HCT116 (cell line): ENCODE results near the gene CIB4. TPM values are rescaled to one million over a fixed set of nuclear protein-coding genes. Genes with fewer than 3 reads are reported as not detected.

Source experiments
- ATAC-seq: fragments of 200-7000 bp; cut with Tn5 transposase; 2 replicates; pipeline ENCODE4 v1.9.1; 2020; ENCODE audit warnings: mild to moderate bottlenecking, moderate library complexity
- BruUV-seq: library from RNA; stranded (reverse); fragments of 400-500 nt; replicated peaks from 2 replicates; lab custom pipeline; 2021; lab: Mats Ljungman, UMichigan
- CTCF ChIA-PET: fragments of 300-600 bp; sonication (Branson Sonifier 250); formaldehyde crosslinking; loops from one replicate; lab custom pipeline; 2021; ENCODE audit warnings: antibody characterized with exemption; lab: Charles Lee
- POLR2A ChIA-PET: fragments of 300-600, 350-600 bp; sonication (Branson Sonifier 250); formaldehyde crosslinking; loops from one replicate; lab custom pipeline; 2021; ENCODE audit warnings: antibody characterized with exemption; lab: Charles Lee
- RAD21 ChIA-PET, 2 experiments: fragments of 300-600 bp; sonication (Branson Sonifier 250); formaldehyde crosslinking; loops; one replicate each; lab custom pipeline; 2023; ENCODE audit warnings: low total read pairs in 2 of 2; ENCODE audit not compliant: uncharacterized antibody in 2 of 2, unreplicated experiment in 2 of 2, low non-redundant PET in 1 of 2; lab: Charles Lee
- DNase-seq: peaks from one replicate; pipeline ENCODE4 v3.0.0-alpha.2; 2010; ENCODE audit warnings: low read depth, low spot score
- H2AFZ ChIP-seq: fragments of 200-600 bp; shearing (Covaris generic), sonication (generic); 2 replicates; pipeline ENCODE4 v1.6.1; 2017; ENCODE audit warnings: low read depth, mixed run types, mixed read lengths, antibody characterized with exemption, low read length; ENCODE audit not compliant: poor library complexity, severe bottlenecking
- H3K27ac ChIP-seq: 2 replicates; pipeline ENCODE4 v1.5.1; 2012; ENCODE audit warnings: low read depth, low read length
- H3K27me3 ChIP-seq: fragments of 200-600 bp; sonication (generic); 2 replicates; pipeline ENCODE4 v1.6.1; 2016; ENCODE audit warnings: mixed run types, low read length, mixed read lengths; ENCODE audit not compliant: insufficient read depth
- H3K36me3 ChIP-seq, 2 experiments: fragments of 200-500 bp in 1 of 2; fragments of 200-600 bp in 1 of 2; sonication (Bioruptor generic) in 1 of 2; sonication (generic) in 1 of 2; 2 replicates each; pipeline versions ENCODE4 v1.5.1 to v1.6.1; 2014 to 2016; ENCODE audit warnings: low read length in 2 of 2, inconsistent platforms in 1 of 2, mixed read lengths in 1 of 2, mixed run types in 1 of 2; ENCODE audit not compliant: insufficient read depth in 2 of 2, control insufficient read depth in 1 of 2
- H3K4me1 ChIP-seq, 2 experiments: fragments of 200-600 bp in 1 of 2; sonication (generic) in 1 of 2; 2 replicates each; pipeline versions ENCODE4 v1.5.1 to v1.6.1; 2012 to 2017; ENCODE audit warnings: low read length in 2 of 2, inconsistent platforms in 1 of 2, mild to moderate bottlenecking in 1 of 2, mixed read lengths in 1 of 2, mixed run types in 1 of 2, moderate library complexity in 1 of 2; ENCODE audit not compliant: insufficient read depth in 2 of 2, control insufficient read depth in 1 of 2
- H3K4me2 ChIP-seq: fragments of 200-600 bp; sonication (generic); 2 replicates; pipeline ENCODE4 v1.6.1; 2017; ENCODE audit warnings: mixed run types, low read length, mixed read lengths
- H3K4me3 ChIP-seq, 2 experiments: fragments of 200-600 bp in 1 of 2; sonication (generic) in 1 of 2; replicated peaks in 1 of 2; 2 replicates each; pipeline ENCODE4 v1.5.1; 2011 to 2016; ENCODE audit warnings: low read length in 2 of 2, control low read depth in 1 of 2, low read depth in 1 of 2, mild to moderate bottlenecking in 1 of 2, mixed read lengths in 1 of 2, mixed run types in 1 of 2
- H3K79me2 ChIP-seq: fragments of 200-600 bp; sonication (generic); 2 replicates; pipeline ENCODE4 v1.6.1; 2017; ENCODE audit warnings: mild to moderate bottlenecking, mixed run types, low read length, moderate library complexity, mixed read lengths; ENCODE audit not compliant: insufficient read depth
- H3K9ac ChIP-seq: fragments of 200-600 bp; sonication (generic); 2 replicates; pipeline ENCODE4 v1.6.1; 2016; ENCODE audit warnings: low read length, mixed read lengths
- H3K9me2 ChIP-seq: fragments of 200-600 bp; sonication (generic), shearing (Covaris generic); 2 replicates; pipeline ENCODE4 v1.6.1; 2017; ENCODE audit warnings: mixed run types, mild to moderate bottlenecking, moderate library complexity; ENCODE audit not compliant: insufficient read depth
- H3K9me3 ChIP-seq, 2 experiments: fragments of 200-500 bp in 1 of 2; fragments of 200-600 bp in 1 of 2; sonication (Bioruptor generic) in 1 of 2; sonication (generic) in 1 of 2; 2 replicates each; pipeline ENCODE4 v1.6.1; 2014 to 2017; ENCODE audit warnings: low read length in 2 of 2, mixed read lengths in 2 of 2, inconsistent platforms in 1 of 2, low read depth in 1 of 2, mild to moderate bottlenecking in 1 of 2, mixed run types in 1 of 2, moderate library complexity in 1 of 2; ENCODE audit not compliant: control insufficient read depth in 1 of 2, insufficient read depth in 1 of 2
- H4K20me1 ChIP-seq: fragments of 200-600 bp; sonication (generic), shearing (Covaris generic); 2 replicates; pipeline ENCODE4 v1.6.1; 2017; ENCODE audit warnings: mixed run types, mild to moderate bottlenecking, moderate library complexity; ENCODE audit not compliant: insufficient read depth
- CBX3 ChIP-seq: IDR thresholded peaks from 2 replicates; pipeline ENCODE4 v1.6.1; 2012; ENCODE audit warnings: low read depth
- EGR1 ChIP-seq: IDR thresholded peaks from 2 replicates; pipeline ENCODE4 v1.6.1; 2012; ENCODE audit warnings: low read depth
- JUND ChIP-seq: IDR thresholded peaks from 2 replicates; pipeline ENCODE4 v1.6.1; 2012
- POLR2A ChIP-seq: IDR thresholded peaks from 2 replicates; pipeline ENCODE4 v1.7.0; 2011; ENCODE audit warnings: borderline replicate concordance; ENCODE audit not compliant: insufficient read depth, insufficient read length; ENCODE audit errors: extremely low read depth
- POLR2AphosphoS5 ChIP-seq: IDR thresholded peaks from 2 replicates; pipeline ENCODE4 v1.6.1; 2011; ENCODE audit warnings: mild to moderate bottlenecking, low read depth, low read length, moderate library complexity
- RAD21 ChIP-seq: IDR thresholded peaks from 2 replicates; pipeline ENCODE4 v1.6.1; 2012; ENCODE audit warnings: low read depth, mild to moderate bottlenecking
- SIN3A ChIP-seq: IDR thresholded peaks from 2 replicates; pipeline ENCODE4 v1.6.1; 2012; ENCODE audit warnings: low read depth
- SRF ChIP-seq: IDR thresholded peaks from 2 replicates; pipeline ENCODE4 v1.6.1; 2012; ENCODE audit warnings: low read depth
- TCF7L2 ChIP-seq: IDR thresholded peaks from 2 replicates; pipeline ENCODE4 v1.7.0; 2011; ENCODE audit warnings: borderline replicate concordance, inconsistent platforms; ENCODE audit not compliant: insufficient read depth, insufficient read length; ENCODE audit errors: extremely low read depth
- YY1 ChIP-seq: IDR thresholded peaks from 2 replicates; pipeline ENCODE4 v1.6.1; 2011; ENCODE audit warnings: low read length, low read depth, moderate library complexity, mild to moderate bottlenecking; ENCODE audit not compliant: insufficient replicate concordance; ENCODE audit errors: extremely low read depth
- ZFX ChIP-seq: fragments of 450-650 bp; IDR thresholded peaks from 2 replicates; pipeline ENCODE4 v1.6.1; 2017
- ZNF274 ChIP-seq: fragments of 200-500 bp; sonication (Bioruptor generic); IDR thresholded peaks from 2 replicates; pipeline ENCODE4 v1.6.1; 2014; ENCODE audit warnings: mild to moderate bottlenecking, low read depth, low read length, inconsistent platforms
- intact Hi-C: fragments of 100-400 bp; cut with micrococcal nuclease; formaldehyde crosslinking; loops from 2 replicates; pipeline ENCODE4 v1.10.0; 2022
- total RNA-seq: library from RNA; stranded (reverse); gene quantifications from one replicate; pipeline ENCODE4 v1.2.1, GENCODE V29; 2021; ENCODE audit not compliant: unreplicated experiment
- TF ChIP-seq, protein P1 (sequence below): IDR thresholded peaks from 2 replicates; pipeline ENCODE4 v1.6.1; 2012
- TF ChIP-seq, protein P2 (sequence below): IDR thresholded peaks from 2 replicates; pipeline ENCODE4 v1.6.1; 2012; ENCODE audit warnings: low read depth
- TF ChIP-seq, protein P3 (sequence below), 3 experiments: fragments of 200-600 bp in 1 of 3; sonication (generic) in 1 of 3; IDR thresholded peaks in 2 of 3; conservative IDR thresholded peaks in 1 of 3; 2 replicates each; pipeline ENCODE4 v1.5.1; 2012 to 2017; ENCODE audit warnings: low read depth in 2 of 3, low read length in 2 of 3, antibody characterized with exemption in 1 of 3, borderline replicate concordance in 1 of 3, control low read depth in 1 of 3, mild to moderate bottlenecking in 1 of 3, mixed read lengths in 1 of 3, mixed run types in 1 of 3, moderate library complexity in 1 of 3; ENCODE audit not compliant: insufficient read depth in 1 of 3

The CIB4 gene
- total RNA-seq, 1 experiment from 2014 or later, result not detected

DNA sequence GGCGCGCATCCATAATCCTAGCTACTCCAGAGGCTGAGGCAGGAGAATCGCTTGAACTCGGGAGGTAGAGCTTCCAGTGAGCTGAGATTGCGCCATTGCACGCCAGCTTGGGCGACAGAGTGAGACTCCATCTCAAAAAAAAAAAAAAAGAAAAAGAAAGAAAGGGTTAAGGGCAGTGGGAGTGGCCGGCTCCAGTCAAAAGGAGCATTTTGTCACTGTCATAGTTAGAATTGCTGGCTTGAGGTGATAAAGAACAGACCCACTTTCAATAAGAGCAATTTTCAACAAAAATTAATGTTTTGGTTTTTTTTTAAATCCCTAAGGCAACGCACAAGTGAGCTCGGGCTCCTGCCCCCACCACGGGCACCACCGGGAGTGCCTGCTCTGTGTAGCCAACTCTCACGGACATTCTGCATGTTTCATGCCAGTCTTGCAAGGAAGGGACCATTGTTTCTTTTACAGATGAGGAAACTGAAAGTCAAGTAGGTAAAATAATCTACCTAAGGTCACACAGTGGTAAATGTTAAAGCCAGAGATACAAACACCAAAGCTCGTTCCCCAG lies 8.5 kb downstream of the CIB4 start (continued):
- TF ChIP-seq RAD21 (no peak), ZNF274 (no peak)
- TF ChIP-seq, protein P1, sequence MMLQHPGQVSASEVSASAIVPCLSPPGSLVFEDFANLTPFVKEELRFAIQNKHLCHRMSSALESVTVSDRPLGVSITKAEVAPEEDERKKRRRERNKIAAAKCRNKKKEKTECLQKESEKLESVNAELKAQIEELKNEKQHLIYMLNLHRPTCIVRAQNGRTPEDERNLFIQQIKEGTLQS, result no peak

DNA sequence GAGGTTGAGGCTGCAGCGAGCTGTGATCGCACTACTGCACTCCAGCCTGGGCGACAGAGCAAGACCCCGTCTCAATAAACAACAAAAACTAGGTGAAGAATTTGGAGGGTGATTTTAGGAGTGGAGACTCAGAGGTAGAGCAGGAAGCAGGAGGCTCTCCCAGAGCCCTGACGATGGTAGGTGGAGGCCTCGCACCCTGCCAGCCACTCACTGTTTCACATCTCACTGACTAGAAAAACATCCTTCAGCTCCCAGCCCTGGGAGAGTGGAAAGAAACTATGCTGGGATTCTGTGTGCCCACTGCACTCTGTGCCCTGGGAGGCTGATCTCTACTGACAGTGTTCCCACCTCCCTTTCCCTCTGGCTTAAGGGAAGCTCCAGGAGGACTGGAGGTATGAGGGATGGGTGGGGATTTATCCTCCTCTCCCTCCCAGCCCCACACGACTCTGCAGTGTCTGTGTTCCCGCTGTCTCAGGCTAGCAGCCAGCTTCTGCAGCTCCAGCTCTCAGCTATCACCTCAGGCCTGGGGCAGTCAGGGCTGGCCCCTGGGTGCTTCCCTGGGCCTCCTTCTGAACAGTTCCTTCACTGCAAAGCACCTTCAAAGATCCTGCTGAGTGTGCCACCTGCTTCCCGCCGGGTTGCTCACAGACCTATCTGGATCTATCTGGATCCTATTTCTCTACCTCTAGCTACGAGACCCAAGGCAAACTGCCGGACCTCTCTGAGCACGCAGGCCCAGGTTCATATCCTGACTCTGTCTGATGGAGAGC lies 9.6 kb downstream of the CIB4 start:
- no TSS peak for BruUV-seq
- TF ChIP-seq POLR2A, result no peak
- no peak for TF ChIP-seq RAD21
- TF ChIP-seq, protein P1, result no peak
- TF ChIP-seq CBX3, result no peak
- no peak for TF ChIP-seq SIN3A
- no peak for TF ChIP-seq TCF7L2
- TF ChIP-seq YY1, result no peak
- TF ChIP-seq, protein P2, sequence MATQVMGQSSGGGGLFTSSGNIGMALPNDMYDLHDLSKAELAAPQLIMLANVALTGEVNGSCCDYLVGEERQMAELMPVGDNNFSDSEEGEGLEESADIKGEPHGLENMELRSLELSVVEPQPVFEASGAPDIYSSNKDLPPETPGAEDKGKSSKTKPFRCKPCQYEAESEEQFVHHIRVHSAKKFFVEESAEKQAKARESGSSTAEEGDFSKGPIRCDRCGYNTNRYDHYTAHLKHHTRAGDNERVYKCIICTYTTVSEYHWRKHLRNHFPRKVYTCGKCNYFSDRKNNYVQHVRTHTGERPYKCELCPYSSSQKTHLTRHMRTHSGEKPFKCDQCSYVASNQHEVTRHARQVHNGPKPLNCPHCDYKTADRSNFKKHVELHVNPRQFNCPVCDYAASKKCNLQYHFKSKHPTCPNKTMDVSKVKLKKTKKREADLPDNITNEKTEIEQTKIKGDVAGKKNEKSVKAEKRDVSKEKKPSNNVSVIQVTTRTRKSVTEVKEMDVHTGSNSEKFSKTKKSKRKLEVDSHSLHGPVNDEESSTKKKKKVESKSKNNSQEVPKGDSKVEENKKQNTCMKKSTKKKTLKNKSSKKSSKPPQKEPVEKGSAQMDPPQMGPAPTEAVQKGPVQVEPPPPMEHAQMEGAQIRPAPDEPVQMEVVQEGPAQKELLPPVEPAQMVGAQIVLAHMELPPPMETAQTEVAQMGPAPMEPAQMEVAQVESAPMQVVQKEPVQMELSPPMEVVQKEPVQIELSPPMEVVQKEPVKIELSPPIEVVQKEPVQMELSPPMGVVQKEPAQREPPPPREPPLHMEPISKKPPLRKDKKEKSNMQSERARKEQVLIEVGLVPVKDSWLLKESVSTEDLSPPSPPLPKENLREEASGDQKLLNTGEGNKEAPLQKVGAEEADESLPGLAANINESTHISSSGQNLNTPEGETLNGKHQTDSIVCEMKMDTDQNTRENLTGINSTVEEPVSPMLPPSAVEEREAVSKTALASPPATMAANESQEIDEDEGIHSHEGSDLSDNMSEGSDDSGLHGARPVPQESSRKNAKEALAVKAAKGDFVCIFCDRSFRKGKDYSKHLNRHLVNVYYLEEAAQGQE, result no peak
- no peak for TF ChIP-seq POLR2AphosphoS5
- TF ChIP-seq JUND, result no peak
- no peak for TF ChIP-seq SRF
- TF ChIP-seq EGR1, result no peak
- TF ChIP-seq ZFX, result no peak
- TF ChIP-seq, protein P3, sequence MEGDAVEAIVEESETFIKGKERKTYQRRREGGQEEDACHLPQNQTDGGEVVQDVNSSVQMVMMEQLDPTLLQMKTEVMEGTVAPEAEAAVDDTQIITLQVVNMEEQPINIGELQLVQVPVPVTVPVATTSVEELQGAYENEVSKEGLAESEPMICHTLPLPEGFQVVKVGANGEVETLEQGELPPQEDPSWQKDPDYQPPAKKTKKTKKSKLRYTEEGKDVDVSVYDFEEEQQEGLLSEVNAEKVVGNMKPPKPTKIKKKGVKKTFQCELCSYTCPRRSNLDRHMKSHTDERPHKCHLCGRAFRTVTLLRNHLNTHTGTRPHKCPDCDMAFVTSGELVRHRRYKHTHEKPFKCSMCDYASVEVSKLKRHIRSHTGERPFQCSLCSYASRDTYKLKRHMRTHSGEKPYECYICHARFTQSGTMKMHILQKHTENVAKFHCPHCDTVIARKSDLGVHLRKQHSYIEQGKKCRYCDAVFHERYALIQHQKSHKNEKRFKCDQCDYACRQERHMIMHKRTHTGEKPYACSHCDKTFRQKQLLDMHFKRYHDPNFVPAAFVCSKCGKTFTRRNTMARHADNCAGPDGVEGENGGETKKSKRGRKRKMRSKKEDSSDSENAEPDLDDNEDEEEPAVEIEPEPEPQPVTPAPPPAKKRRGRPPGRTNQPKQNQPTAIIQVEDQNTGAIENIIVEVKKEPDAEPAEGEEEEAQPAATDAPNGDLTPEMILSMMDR (IDR thresholded peaks at IDR 0.05 in 2 of 3, conservative IDR thresholded peaks at IDR 0.05 in 1 of 3; ENCODE audit: borderline replicate concordance in 1 of 3, insufficient read depth in 1 of 3, low read depth in 2 of 3, low read length in 2 of 3), result no peak

More for the DNA sequence above, 9.6 kb downstream of the CIB4 start:
- H3K4me1 ChIP-seq, result peaks cover 0 to 6% of the 10 kb centered on the region in 2 experiments; a peak in 1 of 4 replicates
- ATAC-seq (no peak), DNase-seq (no peak)
- no peaks in the 10 kb centered on the region for H4K20me1 ChIP-seq
- ChIA-PET CTCF (interaction anchor here (1.5 kb wide), 1 partner anchor 16 kb away, joined by 5 read pairs; no protein-coding TSS in a partner anchor), POLR2A (interaction anchor here (1.4 kb wide), 1 partner anchor 9 kb away, joined by 5 read pairs; no protein-coding TSS in a partner anchor), RAD21 (no interaction called here)
- H3K9ac ChIP-seq, result no peak overlapping the region
- no peaks in the 10 kb centered on the region for H3K9me2 ChIP-seq
- intact Hi-C loops, result no loop called here
- H3K27ac ChIP-seq, result no peak overlapping the region
- H3K4me2 ChIP-seq, result no peak overlapping the region
- H3K9me3 ChIP-seq, result no peaks in the 10 kb centered on the region
- H3K4me3 ChIP-seq, result no peak overlapping the region
- H3K36me3 ChIP-seq, result no peaks in the 10 kb centered on the region
- no peaks in the 10 kb centered on the region for H3K79me2 ChIP-seq
- H2AFZ ChIP-seq, result no peak overlapping the region
- H3K27me3 ChIP-seq, result no peaks in the 10 kb centered on the region
